DMS 273 treated with DMSO at 0.1 percent for 48 hours (cell line): ENCODE results near the gene NDUFA1.
"Not testable (repeated sequence)": the region's sequence is repeated elsewhere in the genome, so short reads cannot be mapped to it uniquely, and the experiment has no call there.

ENCODE experiments used
- DNase-seq: peaks from one replicate; lab custom pipeline; 2025; lab: John Stamatoyannopoulos, UW

NDUFA1 gene

GRCh38 chrX:119900976-119901375, 29.3 kb downstream of the NDUFA1 start:
- DNase-seq: no peak

- DNase-seq: no peak
Observed at GRCh38 chrX:119916310-119916709, 44.7 kb downstream of the NDUFA1 start.

- no peak for DNase-seq
Observed at GRCh38 chrX:119917877-119918276, 46.2 kb downstream of the NDUFA1 start.

- DNase-seq: no peak
Observed at GRCh38 chrX:119919835-119920585, 48.4 kb downstream of the NDUFA1 start.

DNA sequence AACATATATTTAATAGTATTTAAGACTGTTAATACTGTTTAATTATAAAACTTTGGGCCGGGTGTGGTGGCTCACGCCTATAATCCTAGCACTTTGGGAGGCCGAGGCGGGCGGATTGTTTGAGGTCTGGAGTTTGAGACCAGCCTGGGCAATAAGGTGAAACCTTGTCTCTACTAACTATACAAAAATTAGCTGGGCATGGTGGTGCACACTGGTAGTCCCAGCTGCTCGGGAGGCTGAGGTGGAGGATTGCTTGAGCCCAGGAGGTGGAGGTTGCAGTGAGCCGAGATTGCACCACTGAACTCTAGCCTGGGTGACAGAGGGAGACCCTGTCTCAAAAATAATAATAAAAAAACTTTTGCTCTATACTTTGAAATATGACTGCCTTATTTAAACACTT, 50.8 kb downstream of the NDUFA1 start:
- DNase-seq: not testable (repeated sequence)
